Kidney (tissue), 22 donors: Measurements from ENCODE around the gene SERTAD2. TPM values are rescaled to one million over a fixed set of nuclear protein-coding genes. Genes with fewer than 3 reads are reported as not detected.

Experiments
- DNase-seq, 5 donors: peaks; one replicate each; pipeline ENCODE4 v3.0.0-alpha.2; 2013 to 2020
- FAIRE-seq: peaks from 2 replicates; lab custom pipeline; 2012; peaks lifted over from hg19 to GRCh38; lab: Jason Lieb, UNC
- H3K27ac ChIP-seq, 2 donors: one replicate each; pipeline ENCODE4 v1.7.0; 2013; ENCODE audit warnings: low read depth in 2 of 2, low read length in 2 of 2, inconsistent platforms in 1 of 2
- H3K27me3 ChIP-seq: one replicate; pipeline ENCODE4 v1.7.1; 2013; ENCODE audit warnings: low read length, inconsistent platforms; ENCODE audit not compliant: control insufficient read depth, insufficient read depth
- H3K36me3 ChIP-seq, 3 donors: one replicate each; pipeline versions ENCODE4 v1.7.0 to v1.7.1; 2013; ENCODE audit warnings: low read length in 3 of 3, control low read depth in 1 of 3, inconsistent platforms in 1 of 3; ENCODE audit not compliant: insufficient read depth in 3 of 3, control insufficient read depth in 2 of 3
- H3K4me1 ChIP-seq, 3 donors: one replicate each; pipeline versions ENCODE4 v1.7.0 to v1.7.1; 2013; ENCODE audit warnings: low read length in 3 of 3, inconsistent platforms in 1 of 3, low read depth in 1 of 3; ENCODE audit not compliant: control insufficient read depth in 2 of 3, insufficient read depth in 2 of 3
- H3K4me3 ChIP-seq, 3 donors: one replicate each; pipeline versions ENCODE4 v1.7.0 to v1.8.1; 2013; ENCODE audit warnings: low read length in 3 of 3, control low read depth in 1 of 3, inconsistent platforms in 1 of 3
- H3K9ac ChIP-seq, 3 donors: one replicate each; pipeline versions ENCODE4 v1.7.0 to v1.7.1; 2013; ENCODE audit warnings: low read length in 3 of 3, control low read depth in 1 of 3, inconsistent platforms in 1 of 3
- H3K9me3 ChIP-seq, 3 donors: one replicate each; pipeline versions ENCODE4 v1.7.0 to v1.7.1; 2013; ENCODE audit warnings: low read length in 3 of 3, control low read depth in 1 of 3, inconsistent platforms in 1 of 3; ENCODE audit not compliant: control insufficient read depth in 2 of 3, insufficient read depth in 1 of 3
- CTCF ChIP-seq: IDR thresholded peaks from 3 replicates; pipeline ENCODE4 v1.5.1; 2012; ENCODE audit warnings: mild to moderate bottlenecking, moderate library complexity, borderline replicate concordance; ENCODE audit not compliant: insufficient read depth; ENCODE audit errors: extremely low read depth
- intact Hi-C: fragments of 100-400 bp; cut with DNase I; formaldehyde crosslinking; loops from one replicate; pipeline ENCODE4 v1.11.1; 2022
- long read RNA-seq, 10 donors: library from polyadenylated mRNA in 1 of 10; unstranded in 1 of 10; transcript quantifications; one replicate each; pipeline ENCODE4 v2.0.0 and lab custom pipeline, GENCODE V29; 2021 to 2026
- polyA plus RNA-seq: library from polyadenylated mRNA; stranded (reverse); fragments of 350-450 nt; fragmentation: Illumina TruSeq; extraction: RNeasy Lipid Tissue Mini Kit (QIAGEN cat#74804); gene quantifications from one replicate; pipeline ENCODE4 v1.2.3, GENCODE V29; 2014; ENCODE audit warnings: low read depth, low replicate concordance; ENCODE audit not compliant: insufficient read depth
- total RNA-seq: library from RNA; stranded (reverse); fragmentation: NEBNext Ultra II Directional; extraction: Animal tissue kit (Norgen Biotek cat#: 25700); gene quantifications from one replicate; pipeline ENCODE4 v1.2.1, GENCODE V29; 2021
- donor health status: control.
- donor health status: control.
- donor health status: control.
- donor health status: control.
- donor health status: control.
- donor health status: DM: yes; HTN: yes; CAD: no.
- donor health status: Normal renal cell carcinoma (clear cell type).

The SERTAD2 gene
- total RNA-seq = 21.1 TPM
- 6.2 TPM for polyA plus RNA-seq
- long read RNA-seq, donor 1, full-length matches to known transcripts = 13 of 13 reads
- long read RNA-seq, donor 1, partial matches to known transcripts = 0 of 13 reads
- long read RNA-seq, donor 1, other reads (novel, unspliced or antisense) = 0 of 13 reads
- long read RNA-seq, donor 2, full-length matches to known transcripts = 7 of 7 reads
- long read RNA-seq, donor 2, partial matches to known transcripts = 0 of 7 reads
- long read RNA-seq, donor 2, other reads (novel, unspliced or antisense) = 0 of 7 reads
- long read RNA-seq, donor 3, full-length matches to known transcripts = 7 of 7 reads
- long read RNA-seq, donor 3, partial matches to known transcripts = 0 of 7 reads
- long read RNA-seq, donor 3, other reads (novel, unspliced or antisense) = 0 of 7 reads
- long read RNA-seq, donor 4, full-length matches to known transcripts = 4 of 4 reads
- long read RNA-seq, donor 4, partial matches to known transcripts = 0 of 4 reads
- long read RNA-seq, donor 4, other reads (novel, unspliced or antisense) = 0 of 4 reads
- long read RNA-seq, donor 5, full-length matches to known transcripts = 1 of 1 reads
- long read RNA-seq, donor 5, partial matches to known transcripts = 0 of 1 reads
- long read RNA-seq, donor 5, other reads (novel, unspliced or antisense) = 0 of 1 reads
- long read RNA-seq, donor 6, full-length matches to known transcripts = 2 of 2 reads
- long read RNA-seq, donor 6, partial matches to known transcripts = 0 of 2 reads
- long read RNA-seq, donor 6, other reads (novel, unspliced or antisense) = 0 of 2 reads
- long read RNA-seq, donor 7, partial matches to known transcripts = 0 of 4 reads
- long read RNA-seq, donor 7, other reads (novel, unspliced or antisense) = 3 of 4 reads
- long read RNA-seq, donor 8, full-length matches to known transcripts = 8 of 8 reads
- long read RNA-seq, donor 8, partial matches to known transcripts = 0 of 8 reads
- long read RNA-seq, donor 8, other reads (novel, unspliced or antisense) = 0 of 8 reads
- long read RNA-seq, donor 9, full-length matches to known transcripts = 2 of 2 reads
- long read RNA-seq, donor 9, partial matches to known transcripts = 0 of 2 reads
- long read RNA-seq, donor 9, other reads (novel, unspliced or antisense) = 0 of 2 reads
- long read RNA-seq, donor 10, full-length matches to known transcripts = 4 of 4 reads
- long read RNA-seq, donor 10, partial matches to known transcripts = 0 of 4 reads
- long read RNA-seq, donor 10, other reads (novel, unspliced or antisense) = 0 of 4 reads

GRCh38 chr2:64653109-64654062 lies at the start of gene SERTAD2:
Gene SERTAD2 (minus strand): TSS chr2:64653913. CDS start chr2:64636871, 17,042 bp downstream.
- H3K27me3 ChIP-seq = no peaks in the 10 kb centered on the region
- H3K4me1 ChIP-seq = peaks cover 5 to 24% (median 13%) of the 10 kb centered on the region in 3 donors
- peak within 1 kb of the TSS; percentile 70 to 89 (median 75) for H3K9ac ChIP-seq
- peak; percentile 11 for TF ChIP-seq CTCF
- FAIRE-seq (no peak), DNase-seq (peak; percentile 91 to 98 (median 94))
- intact Hi-C loops = loop anchor here (5.0 kb wide), 1 partner anchor 204 kb away; no protein-coding TSS in a partner anchor
- no peaks in the 10 kb centered on the region for H3K9me3 ChIP-seq
- peak within 1 kb of the TSS; percentile 75 to 86 (median 78) for H3K4me3 ChIP-seq
- peak within 1 kb of the TSS; percentile 99 for H3K27ac ChIP-seq
- no peaks in the 10 kb centered on the region for H3K36me3 ChIP-seq

- TF ChIP-seq CTCF = no peak
- no peak overlapping the region for H3K27ac ChIP-seq
- H3K9me3 ChIP-seq = no peaks in the 10 kb centered on the region
- H3K4me1 ChIP-seq = peaks cover 0 to 7% (median 2%) of the 10 kb centered on the region in 3 donors
- H3K4me3 ChIP-seq = no peak overlapping the region
- FAIRE-seq (no peak), DNase-seq (no peak)
- no peak overlapping the region for H3K9ac ChIP-seq
- intact Hi-C loops = no loop called here
- peaks cover 0 to 2% (median 0%) of the 10 kb centered on the region in 3 donors for H3K36me3 ChIP-seq
- no peaks in the 10 kb centered on the region for H3K27me3 ChIP-seq
Observed at GRCh38 chr2:64700133-64700809, 46.6 kb upstream of the SERTAD2 start.
